Nephron progenitor cell (in vitro differentiated cells): Measurements from ENCODE around the gene PYY.

ENCODE experiments used
- DNase-seq: peaks from one replicate; pipeline ENCODE4 v3.0.0; 2021
- H3K27ac Mint-ChIP-seq: 2 replicates; pipeline ENCODE4 v1.8.0; 2021; ENCODE audit warnings: mild to moderate bottlenecking, moderate library complexity, mixed read lengths
- H3K27me3 Mint-ChIP-seq: 2 replicates; pipeline ENCODE4 v1.8.0; 2021; ENCODE audit warnings: mild to moderate bottlenecking, low read depth, mixed read lengths; ENCODE audit not compliant: poor library complexity
- H3K36me3 Mint-ChIP-seq: 2 replicates; pipeline ENCODE4 v1.8.0; 2021; ENCODE audit warnings: low read depth, mixed read lengths
- H3K4me1 Mint-ChIP-seq: 2 replicates; pipeline ENCODE4 v1.8.0; 2021; ENCODE audit warnings: mixed read lengths
- H3K4me3 Mint-ChIP-seq: 2 replicates; pipeline ENCODE4 v1.8.0; 2021; ENCODE audit warnings: mild to moderate bottlenecking, moderate library complexity, mixed read lengths
- H3K9me3 Mint-ChIP-seq: 2 replicates; pipeline ENCODE4 v1.8.0; 2021; ENCODE audit warnings: mild to moderate bottlenecking, moderate library complexity, mixed read lengths
- CTCF ChIP-seq: fragments of 200-600 bp; sonication (generic); IDR thresholded peaks from 2 replicates; pipeline ENCODE4 v1.5.0; 2021; ENCODE audit warnings: antibody characterized with exemption

Gene PYY

DNA sequence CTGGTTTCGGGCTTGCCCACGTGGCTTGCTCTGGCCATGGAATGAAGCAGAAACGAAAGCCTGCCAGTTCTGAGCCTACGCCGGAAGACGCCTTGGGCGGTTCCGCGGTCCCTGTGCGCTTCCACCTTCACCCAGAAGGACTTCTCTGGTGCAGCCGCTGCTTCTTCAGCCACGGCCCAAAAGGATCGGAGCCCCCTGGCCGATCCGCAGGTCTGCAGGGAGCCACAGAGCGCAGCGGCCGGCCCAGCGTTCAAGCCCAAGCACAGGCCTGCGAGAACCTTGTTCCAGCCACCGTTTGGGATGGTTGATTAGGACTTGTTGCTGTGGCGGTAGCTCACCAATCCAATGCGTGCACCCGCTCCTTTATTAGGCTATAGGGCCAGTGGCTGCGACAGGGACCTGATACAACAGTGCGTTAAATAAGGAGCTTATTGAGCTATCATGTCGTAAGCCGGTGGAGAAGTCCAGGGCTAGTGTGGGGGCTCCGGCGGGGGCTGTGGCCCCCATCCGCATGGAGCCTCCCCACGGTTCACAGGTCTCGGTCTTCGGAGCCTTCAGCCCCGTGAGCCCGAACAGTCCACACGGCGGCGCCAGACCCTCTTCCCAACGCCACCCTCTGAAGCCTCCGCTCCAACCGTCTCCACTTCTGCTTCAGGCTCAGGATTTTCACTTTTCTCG, 36.3 kb downstream of the PYY start:
- TF ChIP-seq CTCF: peak; percentile 37
- no peak overlapping the region for H3K27ac Mint-ChIP-seq
- H3K4me1 Mint-ChIP-seq: peaks cover 25% of the 10 kb centered on the region
- peak; percentile 47 for DNase-seq
- H3K9me3 Mint-ChIP-seq: no peaks in the 10 kb centered on the region
- H3K4me3 Mint-ChIP-seq: no peak overlapping the region
- peaks cover 29% of the 10 kb centered on the region for H3K27me3 Mint-ChIP-seq
- no peaks in the 10 kb centered on the region for H3K36me3 Mint-ChIP-seq

GRCh38 chr17:43917016-43917347, 36.8 kb downstream of the PYY start:
- TF ChIP-seq CTCF: no peak
- Mint-ChIP-seq H3K27me3 (peaks cover 29% of the 10 kb centered on the region), H3K36me3 (no peaks in the 10 kb centered on the region), H3K4me3 (no peak overlapping the region), H3K27ac (no peak overlapping the region), H3K4me1 (peaks cover 25% of the 10 kb centered on the region), H3K9me3 (no peaks in the 10 kb centered on the region)
- DNase-seq: no peak

DNA sequence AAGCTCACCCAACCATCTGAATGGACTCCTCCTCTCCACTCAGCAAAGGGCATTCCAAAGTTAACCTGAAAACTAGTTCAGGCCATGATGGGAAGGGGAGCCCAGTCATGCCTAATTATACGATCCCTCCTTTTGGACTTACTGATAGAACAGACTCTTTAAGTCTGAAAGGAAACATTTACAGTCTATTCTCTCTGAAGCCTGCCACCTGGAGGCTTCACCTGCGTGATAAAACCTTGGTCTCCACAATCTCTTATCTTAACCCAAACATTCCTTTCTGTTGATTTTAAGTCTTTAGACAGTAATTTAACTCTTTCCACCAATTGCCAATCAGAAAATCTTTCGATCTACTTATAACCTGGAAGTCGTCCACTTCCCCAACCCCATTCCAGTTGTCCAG, 37.4 kb downstream of the PYY start:
- Mint-ChIP-seq H3K27me3 (peaks cover 29% of the 10 kb centered on the region), H3K4me3 (no peak overlapping the region), H3K9me3 (no peaks in the 10 kb centered on the region), H3K36me3 (no peaks in the 10 kb centered on the region), H3K4me1 (peaks cover 25% of the 10 kb centered on the region), H3K27ac (no peak overlapping the region)
- no peak for DNase-seq
- no peak for TF ChIP-seq CTCF

DNA sequence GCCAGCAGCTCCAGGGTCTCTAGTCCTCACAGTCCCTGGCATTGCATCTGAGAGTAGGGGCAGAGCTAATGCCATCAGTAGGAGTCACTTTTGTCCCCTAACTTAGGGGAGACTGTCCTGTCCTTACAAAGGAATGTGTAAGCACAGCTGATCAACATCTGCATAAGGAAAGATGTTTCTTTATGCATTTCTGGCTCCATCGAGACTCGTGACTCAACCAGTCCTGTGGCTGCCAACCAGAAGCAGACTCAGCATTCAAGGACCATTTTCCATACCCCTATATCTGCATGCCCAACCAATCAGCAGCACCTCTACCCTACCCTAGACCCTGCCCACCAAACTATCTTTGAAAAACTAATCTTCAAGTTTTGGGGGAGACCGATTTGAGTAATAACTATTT, 38.2 kb downstream of the PYY start:
- DNase-seq: no peak
- no peaks in the 10 kb centered on the region for H3K36me3 Mint-ChIP-seq
- H3K27me3 Mint-ChIP-seq: peaks cover 27% of the 10 kb centered on the region
- H3K4me1 Mint-ChIP-seq: peaks cover 20% of the 10 kb centered on the region
- no peak for TF ChIP-seq CTCF
- no peaks in the 10 kb centered on the region for H3K9me3 Mint-ChIP-seq
- H3K4me3 Mint-ChIP-seq: no peak overlapping the region
- H3K27ac Mint-ChIP-seq: no peak overlapping the region

DNA sequence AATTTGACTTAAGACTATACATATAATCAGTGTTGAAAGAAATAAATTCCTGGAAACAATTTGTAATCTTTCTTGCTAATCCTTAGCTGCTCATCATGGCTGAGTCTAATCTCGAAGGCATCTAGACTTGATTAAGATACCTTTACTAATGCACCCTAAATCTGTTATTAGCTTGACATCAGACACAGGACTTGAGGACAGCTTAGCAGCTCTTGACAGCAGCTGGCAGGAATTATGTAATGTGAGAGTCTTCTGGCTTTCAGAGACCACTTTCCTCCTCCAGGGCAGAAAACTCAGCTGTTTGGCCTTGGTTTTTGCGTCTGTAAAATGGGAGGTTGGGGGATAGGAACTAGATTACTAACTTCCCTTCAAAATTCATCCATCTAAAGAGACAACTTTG, 39.3 kb downstream of the PYY start:
- Mint-ChIP-seq H3K27ac (no peak overlapping the region), H3K9me3 (no peaks in the 10 kb centered on the region), H3K4me1 (peaks cover 15% of the 10 kb centered on the region), H3K36me3 (no peaks in the 10 kb centered on the region), H3K27me3 (peaks cover 28% of the 10 kb centered on the region), H3K4me3 (no peak overlapping the region)
- TF ChIP-seq CTCF: no peak
- no peak for DNase-seq

DNA sequence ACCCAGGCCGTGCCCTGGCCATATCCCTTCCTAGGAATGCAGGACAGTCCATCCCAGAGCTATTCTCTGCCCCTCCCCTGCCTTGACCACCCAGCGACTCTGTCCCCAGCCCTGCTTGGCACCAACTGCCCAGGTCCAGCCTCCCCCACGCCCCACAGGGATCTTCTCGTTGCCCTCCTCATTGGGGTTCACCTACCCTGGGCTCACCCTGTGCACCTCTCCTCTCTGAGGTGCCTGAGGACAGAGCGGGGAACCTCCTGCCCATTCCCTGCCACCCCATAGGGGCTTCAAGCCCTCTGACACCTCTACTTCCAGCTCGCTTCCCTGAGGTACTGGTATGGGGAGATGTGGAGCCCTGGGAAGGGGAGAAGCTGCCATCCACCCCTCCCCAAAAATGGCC, 40.2 kb downstream of the PYY start:
- H3K27me3 Mint-ChIP-seq: peaks cover 26% of the 10 kb centered on the region
- no peak for TF ChIP-seq CTCF
- no peak for DNase-seq
- H3K9me3 Mint-ChIP-seq: no peaks in the 10 kb centered on the region
- H3K4me1 Mint-ChIP-seq: peaks cover 8% of the 10 kb centered on the region
- H3K36me3 Mint-ChIP-seq: no peaks in the 10 kb centered on the region
- H3K4me3 Mint-ChIP-seq: no peak overlapping the region
- H3K27ac Mint-ChIP-seq: no peak overlapping the region
